NCI-H69 (cell line): Measurements from ENCODE around the gene EDEM1.

Source experiments
- DNase-seq: peaks from one replicate; lab custom pipeline; 2025; lab: John Stamatoyannopoulos, UW

The EDEM1 gene

GRCh38 chr3:5198986-5199731, 11.7 kb downstream of the EDEM1 start:
- DNase-seq = no peak

- peak; percentile 65 for DNase-seq
Observed at GRCh38 chr3:5201536-5201935, 14.0 kb downstream of the EDEM1 start.

- peak; percentile 30 for DNase-seq
Observed at GRCh38 chr3:5202222-5202621, 14.7 kb downstream of the EDEM1 start.

- no peak for DNase-seq
Observed at GRCh38 chr3:5205165-5205941, 17.8 kb downstream of the EDEM1 start.

GRCh38 chr3:5210926-5211325, 23.4 kb downstream of the EDEM1 start:
- DNase-seq = no peak

GRCh38 chr3:5212628-5213573, 25.4 kb downstream of the EDEM1 start:
- DNase-seq = no peak

GRCh38 chr3:5213574-5213966, 26.1 kb downstream of the EDEM1 start:
- no peak for DNase-seq

- DNase-seq = no peak
Observed at GRCh38 chr3:5214352-5214751, 26.8 kb downstream of the EDEM1 start.

- DNase-seq = no peak
Observed at GRCh38 chr3:5217824-5218595, 30.5 kb downstream of the EDEM1 start.

GRCh38 chr3:5218815-5219214, 31.3 kb downstream of the EDEM1 start:
- DNase-seq = no peak

GRCh38 chr3:5219216-5219615, 31.7 kb downstream of the EDEM1 start:
- no peak for DNase-seq

GRCh38 chr3:5220193-5220592, 32.7 kb downstream of the EDEM1 start:
- no peak for DNase-seq

- no peak for DNase-seq
Observed at GRCh38 chr3:5220667-5221431, 33.3 kb downstream of the EDEM1 start.

GRCh38 chr3:5221701-5222100, 34.2 kb downstream of the EDEM1 start:
- DNase-seq = no peak

- no peak for DNase-seq
Observed at GRCh38 chr3:5222283-5223005, 34.9 kb downstream of the EDEM1 start.

GRCh38 chr3:5226783-5227182, 39.3 kb downstream of the EDEM1 start:
- DNase-seq = peak; percentile 43

GRCh38 chr3:5227812-5228211, 40.3 kb downstream of the EDEM1 start:
- DNase-seq = no peak

- no peak for DNase-seq
Observed at GRCh38 chr3:5229414-5229813, 41.9 kb downstream of the EDEM1 start.

GRCh38 chr3:5231074-5231473, 43.6 kb downstream of the EDEM1 start:
- DNase-seq = peak; percentile 61

- DNase-seq = no peak
Observed at GRCh38 chr3:5231487-5231886, 44.0 kb downstream of the EDEM1 start.
